RCC 7860 (cell line): ENCODE data around the gene DSEL.
A peak's percentile ranks its signal among the peaks of the same experiment; 100 is the strongest.

ENCODE experiments used
- DNase-seq: peaks from one replicate; pipeline ENCODE4 v3.0.0-alpha.2; 2015; ENCODE audit warnings: low spot score
- FAIRE-seq: peaks from 2 replicates; lab custom pipeline; 2012; peaks lifted over from hg19 to GRCh38; lab: Jason Lieb, UNC

The DSEL gene

DNA sequence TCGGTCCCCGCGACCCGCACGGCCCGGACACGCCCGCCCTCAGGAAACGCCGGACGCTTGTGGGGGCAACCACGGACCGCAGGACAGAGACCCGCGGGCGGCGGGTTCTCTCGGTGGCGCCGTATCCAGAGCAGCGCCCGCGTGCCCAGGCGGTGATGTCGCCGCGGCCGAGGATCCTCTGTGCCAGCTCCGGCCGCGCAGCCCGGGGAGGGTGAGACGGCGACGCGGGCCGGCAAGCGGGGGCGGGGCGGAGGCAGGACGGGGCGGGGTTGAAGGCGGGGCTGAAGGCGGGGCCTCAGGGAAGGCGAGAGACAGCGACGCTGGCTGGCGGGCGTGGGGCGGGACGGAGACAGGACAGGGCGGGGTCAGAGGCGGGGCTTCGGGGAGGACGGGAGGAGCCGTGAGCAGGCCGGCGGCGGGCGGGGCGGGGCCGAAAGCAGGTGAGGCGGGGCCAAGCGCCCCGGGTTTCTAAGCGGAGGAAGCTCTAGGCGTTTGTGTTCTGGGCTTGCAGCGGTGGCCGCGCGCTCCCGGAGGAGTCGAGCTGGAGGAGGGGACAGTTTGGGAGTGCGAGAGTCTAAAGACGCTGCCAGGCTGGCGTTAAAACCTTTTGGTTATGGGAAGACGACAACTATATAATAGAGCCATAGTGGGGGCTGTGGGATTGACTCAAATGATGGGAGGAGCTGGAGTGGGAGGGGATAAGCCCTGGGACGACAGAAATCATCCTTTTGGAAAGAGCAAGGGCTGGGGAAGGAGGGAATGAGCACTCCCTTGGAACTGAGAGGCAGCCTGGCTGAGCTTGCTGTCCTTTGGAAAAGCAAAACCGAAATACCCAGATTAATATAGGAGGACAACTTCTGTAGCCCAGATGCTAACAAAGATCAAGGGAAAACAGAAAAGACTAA is at the start of gene DSEL:
Gene DSEL (minus strand): TSS at position 182 of the 905 bp plus-strand sequence. CDS start 2,112 bp downstream, outside the sequence.
- FAIRE-seq = no peak
- peak; percentile 79 for DNase-seq

DNA sequence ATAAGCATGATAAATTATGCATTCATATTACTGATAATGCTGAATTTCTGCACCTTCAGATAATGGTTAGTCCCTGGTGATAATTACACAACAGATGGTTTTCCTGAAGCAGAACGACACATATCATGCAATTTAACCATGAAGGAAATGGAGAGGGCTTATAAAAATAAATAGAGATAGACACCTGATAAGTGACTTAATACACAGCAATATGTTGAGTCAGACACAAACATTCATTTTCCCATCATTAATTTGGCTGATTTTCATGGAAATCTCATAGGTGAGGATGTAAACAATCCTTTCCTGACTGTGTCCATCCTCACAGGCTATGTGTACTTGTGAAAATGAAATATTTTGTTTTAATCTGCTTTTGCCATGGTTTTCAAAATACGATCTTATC is 36.9 kb upstream of the DSEL start:
- no peak for FAIRE-seq
- DNase-seq = no peak

DNA sequence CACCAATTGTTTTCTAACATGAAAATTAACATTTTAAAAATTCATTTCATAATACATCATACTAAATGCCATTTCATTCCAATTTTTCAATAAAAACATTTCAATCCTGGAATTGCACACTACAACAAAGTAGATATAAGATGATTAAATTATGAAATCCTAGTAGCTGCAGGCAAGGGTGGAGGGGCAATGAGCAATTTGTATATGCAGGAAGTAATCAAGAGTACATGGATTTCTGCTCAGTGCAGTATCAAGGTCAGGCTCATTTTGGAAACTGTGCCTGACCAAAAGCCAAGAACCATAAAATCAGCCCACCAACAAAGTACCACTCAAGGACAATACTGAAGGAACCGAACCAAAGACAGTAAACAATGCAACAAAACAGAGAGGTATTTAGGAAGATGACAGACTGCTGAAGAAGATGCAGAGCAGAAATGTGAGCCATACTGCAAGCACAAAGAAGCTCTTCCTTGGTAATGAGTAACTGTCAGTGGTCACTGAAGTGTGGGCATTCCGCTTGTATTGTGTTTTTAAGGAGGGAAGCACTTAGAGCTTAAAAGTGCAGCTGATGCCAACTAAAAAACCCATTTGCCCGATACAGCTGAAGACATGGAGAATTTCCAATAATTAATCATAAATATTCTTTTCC is 34.5 kb upstream of the DSEL start:
- DNase-seq (peak; percentile 21), FAIRE-seq (peak; percentile 66)

DNA sequence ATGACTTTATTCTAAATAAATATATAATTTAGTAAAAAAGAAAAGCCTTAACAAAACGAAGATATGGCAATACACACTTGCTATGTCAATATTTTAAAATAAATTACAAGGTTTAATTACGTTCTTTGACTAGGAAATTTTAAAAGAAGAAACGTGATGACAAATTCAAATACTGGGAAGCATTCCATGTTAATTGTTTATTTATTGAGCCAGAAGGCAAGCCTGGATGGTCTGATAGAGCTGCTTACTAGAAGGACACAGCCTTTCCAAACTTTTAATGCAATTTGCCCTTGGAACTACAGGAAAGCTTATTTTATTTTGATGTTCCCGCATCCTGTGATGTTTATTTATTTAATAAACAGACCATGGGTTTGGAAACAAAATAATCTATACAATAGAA is 33.4 kb upstream of the DSEL start:
- DNase-seq (no peak), FAIRE-seq (no peak)

DNA sequence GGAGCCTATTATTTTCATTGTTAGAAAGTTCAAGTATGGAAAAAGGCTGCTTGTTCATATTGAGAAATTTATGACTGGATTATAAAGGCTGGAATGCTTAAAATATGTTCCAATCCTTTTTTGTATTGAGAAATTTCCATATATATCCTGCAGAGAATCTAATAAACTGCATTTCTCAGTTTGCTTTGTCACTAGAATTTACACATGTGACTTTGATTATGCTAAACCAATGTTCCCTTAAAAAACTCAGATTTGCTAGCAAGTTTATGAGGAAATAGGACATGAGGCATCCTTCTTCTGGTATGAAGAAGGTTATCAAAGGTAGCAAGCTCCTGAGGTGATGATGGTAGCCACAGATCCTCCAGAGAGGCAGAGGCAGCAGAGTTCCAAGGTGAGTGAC is 29.2 kb upstream of the DSEL start:
- DNase-seq (no peak), FAIRE-seq (no peak)

DNA sequence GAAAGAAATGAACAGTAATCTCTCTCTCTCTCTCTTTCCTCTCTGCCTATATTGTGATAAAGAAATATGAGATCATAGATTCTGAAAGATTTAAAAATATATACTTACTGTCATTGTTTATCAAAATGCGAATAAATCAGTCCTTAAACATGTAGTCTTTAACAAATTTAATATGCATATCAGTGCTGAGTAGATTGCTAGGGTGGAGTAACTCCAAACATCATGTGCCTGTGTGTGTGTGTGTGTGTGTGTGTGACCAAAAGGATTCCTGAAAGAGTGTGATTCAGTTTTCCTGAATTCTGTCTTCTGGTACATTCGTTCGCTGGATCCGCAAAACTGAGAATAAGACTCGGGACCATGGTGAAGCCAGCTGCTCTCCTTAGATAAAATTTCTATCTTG is 24.0 kb upstream of the DSEL start:
- no peak for DNase-seq
- no peak for FAIRE-seq

DNA sequence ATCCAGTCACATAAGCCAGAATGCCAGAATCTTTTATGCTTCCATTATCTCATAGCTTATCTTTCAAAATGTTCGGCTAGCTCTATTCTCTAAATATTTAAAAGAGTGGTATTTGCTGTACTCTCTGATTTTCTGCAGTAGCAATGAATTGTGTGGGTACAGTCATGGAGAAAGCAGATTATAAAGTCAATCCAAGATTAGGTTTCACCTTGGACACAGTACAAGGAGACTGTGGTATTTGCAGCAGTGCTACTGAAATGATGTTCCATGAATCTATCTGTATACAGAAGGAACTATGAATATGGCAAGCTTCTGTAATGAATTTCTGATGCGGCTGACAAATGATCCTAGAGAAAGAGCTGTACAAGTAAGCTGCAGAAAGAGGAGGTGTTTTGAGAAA is 15.4 kb upstream of the DSEL start:
- FAIRE-seq (no peak), DNase-seq (no peak)

DNA sequence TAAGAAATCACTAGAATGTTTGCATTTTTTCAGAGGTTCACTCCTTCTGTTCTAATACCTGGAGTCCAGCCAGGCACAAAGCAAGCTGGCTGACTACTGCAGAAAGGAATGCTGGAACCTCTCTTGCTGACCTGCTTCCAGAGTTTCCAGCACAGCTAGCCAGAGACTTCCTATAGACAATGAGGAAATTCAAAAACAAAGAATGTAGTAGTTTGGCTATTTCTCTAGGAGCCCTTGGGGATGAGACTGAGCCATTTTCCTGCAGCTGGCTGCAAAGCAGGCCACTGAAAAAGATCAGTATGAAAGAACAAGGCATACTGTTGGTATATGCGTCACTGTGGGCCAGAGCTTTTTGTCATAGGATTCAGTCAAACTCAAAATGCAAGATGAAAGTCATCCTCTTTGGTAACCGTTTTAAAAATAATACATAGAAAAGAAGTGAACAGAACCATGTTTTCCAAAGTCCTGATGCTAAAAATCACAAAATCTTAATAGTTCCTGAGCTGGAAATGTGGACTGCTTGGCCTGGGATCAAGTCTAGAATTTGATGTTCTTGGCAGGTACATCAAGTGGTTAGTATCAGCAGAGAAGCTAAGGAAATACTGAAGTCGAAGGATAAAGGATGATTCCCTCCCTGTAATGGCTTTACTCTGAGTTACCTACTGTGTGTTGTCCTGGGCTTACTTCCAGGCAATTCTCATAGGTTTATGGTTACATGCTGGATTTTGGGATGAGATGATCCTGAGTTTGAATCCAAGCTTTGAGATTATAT is 9.0 kb upstream of the DSEL start:
- FAIRE-seq = peak; percentile 93

DNA sequence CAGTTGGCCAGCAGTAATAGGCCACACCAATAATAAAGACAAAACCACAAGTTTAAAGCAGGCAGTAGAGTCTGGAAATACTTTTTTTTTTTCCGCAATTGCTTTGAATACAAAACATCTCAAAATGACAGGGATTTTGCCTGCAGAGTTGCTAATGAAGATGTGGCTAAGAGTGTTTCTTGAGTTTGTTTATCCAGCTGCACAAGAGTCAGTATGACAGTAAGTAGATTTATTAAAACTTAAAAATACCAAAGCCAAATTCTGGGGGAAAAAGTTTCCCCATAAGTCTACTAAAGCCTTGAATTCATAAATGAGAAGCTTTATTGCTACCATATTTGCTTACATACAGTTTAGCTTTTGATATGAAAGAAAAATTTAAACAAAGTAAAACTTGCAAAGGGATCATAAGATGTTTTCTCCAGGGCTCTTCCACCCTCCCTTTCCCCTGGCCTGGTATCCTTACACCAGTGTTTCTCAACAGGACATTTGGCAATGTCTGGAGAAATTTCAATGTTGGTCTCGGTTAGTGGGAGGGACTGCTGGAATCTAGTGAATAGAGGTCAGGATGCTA is 3.9 kb upstream of the DSEL start:
- DNase-seq (no peak), FAIRE-seq (no peak)

More for the DNA sequence above, 9.0 kb upstream of the DSEL start:
- peak; percentile 87 for DNase-seq

DNA sequence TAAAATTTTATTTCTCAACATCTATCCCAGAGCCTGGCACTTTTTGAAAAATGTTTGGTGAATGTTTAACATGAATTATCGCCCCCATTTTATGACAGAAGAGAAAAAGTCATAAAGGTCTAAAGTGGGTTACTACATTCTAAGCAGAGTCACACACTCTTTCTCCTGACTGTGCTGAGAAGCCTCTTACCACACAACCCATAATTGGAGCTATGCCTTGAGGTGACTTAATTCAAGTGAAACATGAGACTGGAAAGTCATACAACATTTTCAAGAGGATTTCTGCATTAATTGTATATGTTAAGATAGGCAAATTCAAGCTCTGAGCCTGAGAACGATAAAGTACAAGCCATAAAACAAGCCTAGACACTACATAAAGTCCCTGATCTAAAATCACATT is 3.1 kb upstream of the DSEL start:
- FAIRE-seq = no peak
- DNase-seq = no peak

DNA sequence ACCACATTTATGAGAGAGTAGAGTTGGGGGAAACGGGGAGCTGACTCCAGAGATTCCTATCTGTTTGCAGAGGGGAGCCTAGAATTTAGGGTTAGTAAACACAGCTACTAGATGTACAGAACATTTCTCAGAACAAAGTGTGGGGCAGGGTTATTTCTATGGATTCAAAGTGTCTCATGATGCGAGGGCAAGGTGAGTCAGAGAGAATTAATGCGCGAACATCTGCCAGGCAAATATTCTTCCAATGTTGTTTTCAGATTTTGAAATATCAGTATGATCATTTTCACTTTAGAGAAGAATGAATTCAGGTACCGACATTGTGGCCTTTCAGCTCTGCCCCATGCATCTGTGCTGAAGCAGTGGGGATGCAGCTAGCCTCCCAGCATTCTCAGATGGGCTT is 2.0 kb upstream of the DSEL start:
- no peak for DNase-seq
- FAIRE-seq = no peak

DNA sequence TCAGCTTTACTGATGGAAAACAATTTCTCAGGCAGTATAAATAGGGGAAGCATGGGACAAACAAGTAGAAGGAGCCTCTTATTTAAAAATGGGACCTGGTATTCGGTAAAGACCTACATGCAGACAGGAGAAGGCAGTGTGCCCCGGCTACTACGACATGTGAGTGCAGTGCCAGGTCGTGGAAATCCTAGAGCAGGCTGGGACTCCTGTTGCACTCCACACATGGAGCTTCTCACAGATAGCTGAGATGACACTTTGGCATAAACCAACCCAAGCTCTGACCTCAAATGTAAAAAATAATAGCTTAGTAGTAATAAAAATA is 885 bp upstream of the DSEL start:
- FAIRE-seq (no peak), DNase-seq (no peak)

DNA sequence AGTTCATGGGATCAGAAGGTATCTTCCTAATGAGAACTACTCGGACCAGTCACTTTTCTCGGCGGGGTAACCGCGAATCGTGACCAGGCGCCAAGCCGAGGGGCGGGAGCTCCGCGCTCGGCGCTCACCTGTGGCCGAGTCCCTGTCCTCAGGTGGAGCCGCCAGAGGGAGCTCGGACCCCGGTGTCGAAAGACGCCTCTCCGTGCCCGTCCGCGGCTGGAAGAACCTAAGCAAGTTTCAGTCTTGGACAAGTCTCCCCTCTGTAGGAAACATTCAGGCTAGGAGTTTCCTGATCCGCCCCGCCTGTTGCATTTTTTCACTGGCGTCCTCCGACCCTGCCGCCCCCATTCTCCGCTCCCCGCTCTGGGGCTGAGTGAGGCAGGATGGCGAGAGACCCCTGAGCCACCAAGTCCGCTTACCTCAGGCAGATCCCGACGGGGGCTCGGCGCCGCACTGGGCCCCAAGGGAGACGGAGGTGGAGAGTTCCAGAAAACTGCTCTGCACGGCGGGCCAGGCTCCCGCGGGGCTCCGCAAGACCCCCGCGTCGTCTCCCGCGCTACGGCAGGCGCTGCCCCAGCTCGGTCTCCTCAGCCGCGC is 480 bp downstream of the DSEL start:
- peak; percentile 5 for FAIRE-seq
- DNase-seq = peak; percentile 52

DNA sequence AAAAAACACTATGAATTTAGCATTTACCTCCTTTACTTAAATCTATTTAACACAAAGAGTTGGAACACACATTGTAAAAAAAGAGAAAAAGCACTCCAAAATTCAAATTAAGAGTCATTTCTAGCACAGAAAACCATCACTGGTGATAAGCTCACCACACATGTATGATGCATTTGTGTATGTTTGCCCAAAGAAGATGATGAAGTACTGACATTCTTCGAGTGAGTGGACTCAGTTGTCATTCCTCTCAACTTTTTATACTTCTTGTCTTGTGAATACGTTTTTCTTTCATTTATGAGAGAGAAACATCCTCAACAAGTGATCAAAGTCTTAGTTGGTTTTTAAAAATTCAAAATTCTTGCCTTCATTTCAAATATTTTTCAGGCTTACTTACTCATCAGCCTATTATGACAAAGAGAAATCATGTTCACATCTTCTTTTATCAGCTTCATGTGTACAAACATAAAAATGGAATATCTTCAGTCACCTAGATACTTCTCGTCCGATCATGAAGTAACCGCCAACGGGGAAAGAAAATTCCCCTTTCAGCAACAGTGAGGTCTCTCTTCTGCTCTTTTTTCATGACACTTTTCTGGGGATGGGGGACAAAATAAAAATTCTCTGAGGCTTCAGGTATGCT is 1.5 kb downstream of the DSEL start:
- FAIRE-seq (no peak), DNase-seq (no peak)

DNA sequence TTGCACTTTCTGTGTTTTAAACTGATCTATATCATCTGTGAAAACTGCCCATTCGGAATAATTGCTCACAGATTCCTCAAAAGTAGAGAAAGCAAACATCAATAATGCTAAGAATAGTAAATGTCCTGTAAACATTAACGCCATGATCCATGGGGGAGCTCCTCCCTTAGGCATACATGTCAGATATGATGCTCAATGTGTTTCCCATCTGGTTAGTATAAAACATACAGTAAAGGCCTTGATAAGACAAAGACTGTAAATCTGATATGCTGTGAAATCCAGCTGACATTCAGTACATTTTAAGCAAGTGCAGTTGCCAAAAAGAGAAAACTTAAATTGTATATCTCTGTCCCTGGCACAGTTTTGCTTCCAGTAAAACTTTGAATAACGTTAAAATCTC is 2.1 kb downstream of the DSEL start:
- DNase-seq (no peak), FAIRE-seq (no peak)

DNA sequence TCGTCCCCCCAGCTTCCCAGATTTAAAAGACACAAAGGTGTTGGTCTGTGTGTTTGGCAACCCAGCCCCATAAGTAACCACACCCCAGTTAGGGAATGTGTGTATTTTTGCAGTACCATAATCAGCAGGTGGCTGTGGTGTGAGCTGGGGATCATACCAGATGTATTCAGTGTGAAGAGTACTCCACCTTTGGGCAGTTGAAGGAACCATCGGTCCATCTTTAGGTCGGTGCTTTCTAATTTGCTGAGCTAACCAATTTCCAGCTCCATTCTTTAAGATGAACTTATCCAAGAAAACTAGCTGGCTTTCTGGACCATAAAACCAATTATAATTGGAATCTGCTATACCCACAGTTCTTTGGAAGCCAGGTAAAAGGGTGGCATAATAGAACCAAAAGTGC is 3.2 kb downstream of the DSEL start:
- FAIRE-seq = no peak
- no peak for DNase-seq

DNA sequence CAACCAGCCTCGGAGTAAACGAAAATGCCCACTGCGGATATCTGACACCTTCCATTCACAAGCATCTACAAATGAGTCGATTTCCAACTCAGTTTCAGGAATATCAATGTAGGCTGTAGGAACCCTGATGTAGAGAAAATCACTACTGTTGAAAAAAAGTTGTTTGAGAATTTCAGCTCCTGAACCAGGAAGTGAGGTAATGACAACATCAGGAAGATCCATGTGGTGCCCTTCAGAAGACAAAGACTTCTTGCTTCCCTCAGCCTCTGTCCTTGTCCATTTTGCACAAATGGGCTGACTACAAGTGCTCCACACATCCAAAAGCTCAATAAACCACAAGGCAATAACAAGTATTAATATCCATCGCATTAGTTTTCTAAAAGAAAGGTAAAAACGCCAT is 4.7 kb downstream of the DSEL start:
- no peak for DNase-seq
- FAIRE-seq = no peak

DNA sequence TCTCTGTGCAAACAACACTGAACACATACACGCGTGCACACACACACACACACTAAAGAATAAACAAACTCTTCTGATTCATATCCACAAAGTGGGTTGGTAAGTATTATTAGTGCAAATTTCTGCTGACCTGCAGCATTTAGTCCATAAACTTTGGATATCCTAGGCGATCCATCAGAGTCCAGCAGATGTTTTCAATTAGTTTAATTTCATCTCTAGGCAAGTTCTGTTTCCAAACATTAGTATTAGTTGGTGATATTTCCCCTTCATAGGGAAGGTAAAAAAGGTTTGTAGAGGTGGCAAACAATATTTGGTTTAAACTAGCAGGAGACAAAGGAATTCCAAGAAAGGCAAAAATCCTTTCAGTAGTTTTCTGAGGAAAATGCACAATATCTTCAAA is 5.7 kb downstream of the DSEL start:
- no peak for FAIRE-seq
- DNase-seq = no peak

DNA sequence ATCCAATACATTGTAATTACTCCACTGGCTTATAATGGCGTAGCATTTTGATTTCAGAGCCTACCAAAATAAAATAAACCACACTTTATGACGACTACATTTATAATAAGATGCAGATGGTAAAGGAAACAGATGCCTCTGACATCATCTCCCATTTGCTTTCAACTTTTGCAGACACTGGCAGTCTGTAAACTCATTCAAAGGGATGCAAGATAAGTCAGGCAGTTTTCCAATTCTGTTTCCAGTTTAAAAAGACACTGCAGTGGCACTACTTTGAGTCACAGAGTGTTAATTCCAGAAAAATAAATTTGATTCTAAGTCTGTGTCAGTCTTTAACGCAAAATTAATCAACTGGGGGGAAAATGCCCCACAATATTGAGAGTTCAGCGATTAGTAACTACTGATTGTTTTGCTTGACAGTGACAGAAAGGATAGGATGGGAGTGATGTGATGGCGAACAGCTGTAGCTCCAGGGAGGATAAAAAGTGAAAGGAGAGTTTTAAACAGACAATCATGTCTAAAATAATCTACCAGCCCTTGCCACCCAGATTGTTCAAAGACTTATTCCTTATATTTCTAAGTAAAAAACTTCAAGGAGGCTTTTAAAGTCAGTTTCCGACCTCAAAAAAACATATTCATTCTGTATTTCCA is 6.7 kb downstream of the DSEL start:
- FAIRE-seq = no peak
- no peak for DNase-seq

DNA sequence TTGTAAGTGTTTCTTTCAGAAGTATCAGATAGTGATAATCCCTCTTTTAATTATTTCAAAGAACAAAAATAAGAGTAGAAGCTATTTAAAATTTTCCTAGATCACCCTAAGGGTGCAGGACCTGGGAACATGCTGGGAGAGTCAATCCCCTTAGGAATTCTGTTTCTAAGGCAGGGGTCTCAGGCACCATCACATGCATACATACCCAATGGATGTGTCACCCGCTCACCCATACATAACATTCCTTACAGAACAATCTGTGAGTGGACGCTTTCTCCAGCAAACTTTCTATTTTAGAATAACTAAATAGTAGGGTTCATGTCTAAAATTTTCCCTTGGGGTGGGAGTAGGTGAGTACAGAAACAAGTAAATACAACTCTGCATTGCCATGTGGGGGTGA is 8.4 kb downstream of the DSEL start:
- no peak for DNase-seq
- FAIRE-seq = no peak
